Stimulated activated CD4-positive, alpha-beta T cell treated with anti-CD3 and anti-CD28 coated beads, Interleukin-1b, Interleukin-23, amount 100 ng/mL, for 4 hours (primary cell): Measurements from ENCODE around the gene F8.
A peak's percentile ranks its signal among the peaks of the same experiment; 100 is the strongest.
"Not testable (repeated sequence)": the region's sequence is repeated elsewhere in the genome, so short reads cannot be mapped to it uniquely, and the experiment has no call there.

Experiments used
- DNase-seq, 2 donors: peaks; one replicate each; pipeline ENCODE4 v3.0.0-alpha.2; 2020; ENCODE audit warnings: low read depth in 2 of 2

F8 gene

DNA sequence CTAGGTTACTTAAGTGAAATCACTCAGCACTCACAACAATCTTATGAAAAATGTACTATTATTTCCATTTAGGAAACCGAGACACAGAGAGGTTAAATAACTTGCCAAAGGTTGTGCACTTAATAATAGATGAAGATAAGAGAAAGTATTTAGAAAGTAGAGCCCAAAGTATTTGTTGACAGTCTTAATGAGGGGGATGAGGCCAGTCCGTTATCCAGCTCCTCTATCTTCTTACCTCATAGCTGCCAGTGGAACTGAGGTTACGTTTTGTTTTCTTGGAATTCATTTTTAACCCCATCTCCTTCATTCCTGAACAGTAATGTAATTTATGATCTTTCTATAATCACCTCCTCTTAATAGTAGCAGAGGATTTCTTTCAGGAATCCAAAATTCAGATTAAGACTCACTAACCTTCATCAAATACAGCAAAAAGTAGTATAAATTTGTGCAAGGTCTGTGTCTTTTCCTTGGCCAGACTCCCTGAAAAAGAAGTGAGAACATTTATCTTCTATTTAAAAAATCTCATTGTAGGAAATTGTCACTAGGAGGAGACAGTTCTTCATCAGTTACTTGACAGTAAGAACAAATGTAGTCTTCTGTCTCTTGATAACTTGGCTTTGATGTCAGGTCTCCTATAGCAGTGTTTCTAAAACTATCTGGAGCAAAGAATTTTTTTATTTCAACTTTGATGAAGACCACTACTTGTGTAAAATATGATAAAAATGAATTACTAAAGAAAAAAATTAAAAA, 35.5 kb downstream of the F8 start:
- no peak for DNase-seq

DNA sequence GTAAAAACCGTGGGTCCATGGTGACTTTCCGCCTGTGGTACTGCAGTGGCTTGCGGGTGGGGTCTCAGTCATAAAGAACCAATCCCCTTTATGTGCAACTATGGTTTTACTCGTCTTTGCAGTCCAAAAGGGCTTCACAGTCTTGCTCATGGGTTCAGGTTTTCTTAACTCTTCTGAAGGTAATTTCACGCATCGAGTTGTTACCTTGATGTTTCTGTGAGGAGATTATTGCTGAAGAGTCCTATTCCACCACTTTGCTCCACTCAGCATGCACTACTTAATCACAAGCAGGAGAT, 41.5 kb downstream of the F8 start:
- no peak for DNase-seq

DNA sequence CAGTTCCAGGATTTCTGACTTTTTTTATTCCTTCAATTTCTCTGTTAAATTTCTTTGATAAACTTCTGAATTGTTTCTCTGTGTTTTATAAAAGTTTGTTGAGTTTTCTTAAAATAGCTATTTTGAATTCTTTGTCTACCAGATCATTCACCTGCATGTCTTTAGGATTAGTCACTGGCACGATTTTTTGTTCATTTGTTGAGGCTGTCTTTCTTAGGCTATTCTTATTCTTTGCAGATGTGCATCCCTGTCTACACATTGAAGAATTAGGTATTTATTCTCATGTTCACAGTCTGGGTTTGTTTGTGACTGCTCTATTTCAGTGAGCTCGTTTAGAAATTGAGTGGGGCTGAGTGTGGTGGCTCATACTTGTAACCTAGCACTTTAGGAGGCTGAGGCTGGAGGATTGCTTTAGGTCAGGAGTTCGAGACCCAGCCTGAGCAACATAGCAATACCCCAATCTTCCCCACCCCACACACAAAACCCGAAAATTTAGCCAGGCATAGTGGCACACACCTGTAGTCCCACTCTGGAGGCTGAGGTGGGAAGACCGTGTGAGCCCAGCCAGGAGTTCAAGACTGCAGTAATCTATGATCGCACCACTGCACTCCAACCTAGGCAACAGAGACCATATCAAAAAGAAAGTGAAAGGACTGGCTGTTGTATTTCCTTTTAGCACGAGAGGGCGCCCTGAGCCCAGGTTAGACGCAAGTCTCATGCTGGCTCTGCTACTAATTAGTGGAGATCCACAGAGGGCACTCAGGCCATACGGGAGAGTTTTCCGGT, 42.0 kb downstream of the F8 start:
- peak; percentile 56 to 63 for DNase-seq

GRCh38 chrX:154979629-154980028, 42.9 kb downstream of the F8 start:
- no peak for DNase-seq

GRCh38 chrX:154968353-154968752, 54.2 kb downstream of the F8 start:
- DNase-seq = no peak

DNA sequence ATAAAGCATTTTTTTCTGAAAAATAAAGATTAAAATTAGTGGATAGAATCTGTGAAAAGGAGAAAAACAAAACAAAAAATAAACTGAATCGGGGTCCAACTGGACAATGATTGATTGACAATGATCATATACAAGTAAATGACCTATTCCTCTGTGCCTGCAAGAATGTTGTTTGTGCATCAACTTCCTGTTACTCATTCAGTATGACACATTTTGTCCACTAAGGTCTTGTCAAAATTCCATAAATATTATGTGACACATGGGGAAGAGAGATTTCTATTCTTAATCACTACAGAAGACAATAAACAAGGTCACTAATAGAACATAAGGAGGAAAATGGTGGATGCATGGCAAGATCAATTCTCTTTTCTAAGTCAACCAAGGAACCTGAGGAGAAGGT, 54.9 kb downstream of the F8 start:
- DNase-seq = no peak

- DNase-seq = no peak
Observed at GRCh38 chrX:154961947-154962346, 60.6 kb downstream of the F8 start.

GRCh38 chrX:154955799-154956198, 66.7 kb downstream of the F8 start:
- DNase-seq = not testable (repeated sequence)

- DNase-seq = not testable (repeated sequence)
Observed at GRCh38 chrX:154939265-154939664, 83.3 kb downstream of the F8 start.

GRCh38 chrX:154924771-154925170, 97.8 kb downstream of the F8 start:
- not testable (repeated sequence) for DNase-seq

DNA sequence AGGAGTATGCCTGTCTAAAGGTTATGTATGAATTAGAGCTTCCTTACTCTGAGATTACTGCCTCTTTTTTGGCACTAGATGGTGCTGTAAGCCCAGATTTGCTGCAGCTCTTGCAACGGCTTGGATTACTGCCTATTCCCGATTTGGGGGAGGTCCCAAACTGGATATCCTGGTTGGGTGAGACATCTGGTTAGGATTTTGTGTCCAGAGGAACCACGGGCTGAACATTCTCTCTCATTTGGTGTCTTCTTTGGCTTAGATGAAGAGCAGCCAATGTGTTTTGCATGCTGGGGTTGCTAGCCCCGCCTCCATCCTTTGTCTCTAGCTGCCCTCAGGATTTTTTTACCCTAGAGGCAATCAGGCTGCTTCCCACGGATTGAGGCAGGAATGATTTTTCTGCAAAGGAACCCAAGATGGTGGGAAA, 104.5 kb downstream of the F8 start:
- peak in 1 of 2 donors; percentile 0 for DNase-seq

DNA sequence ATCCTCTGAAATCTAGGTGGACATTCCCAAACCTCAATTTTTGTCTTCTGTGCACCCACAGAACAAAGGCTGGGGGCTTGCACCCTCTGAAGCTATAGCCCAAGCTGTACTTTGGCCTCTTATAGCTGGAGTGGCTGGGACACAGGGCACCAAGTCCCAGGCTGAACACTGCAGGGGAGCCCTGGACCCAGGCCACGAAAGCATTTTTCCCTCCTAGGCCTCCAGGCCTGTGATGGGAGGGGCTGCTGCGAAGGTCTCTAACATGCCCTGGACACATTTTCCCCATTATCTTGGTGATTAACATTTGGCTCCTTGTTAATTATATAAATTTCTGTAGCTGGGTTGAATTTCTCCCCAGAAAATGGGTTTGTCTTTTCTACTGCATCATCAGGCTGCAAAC, 108.5 kb downstream of the F8 start:
- DNase-seq = no peak

- DNase-seq = not testable (repeated sequence)
Observed at GRCh38 chrX:154910528-154910927, 112.0 kb downstream of the F8 start.

DNA sequence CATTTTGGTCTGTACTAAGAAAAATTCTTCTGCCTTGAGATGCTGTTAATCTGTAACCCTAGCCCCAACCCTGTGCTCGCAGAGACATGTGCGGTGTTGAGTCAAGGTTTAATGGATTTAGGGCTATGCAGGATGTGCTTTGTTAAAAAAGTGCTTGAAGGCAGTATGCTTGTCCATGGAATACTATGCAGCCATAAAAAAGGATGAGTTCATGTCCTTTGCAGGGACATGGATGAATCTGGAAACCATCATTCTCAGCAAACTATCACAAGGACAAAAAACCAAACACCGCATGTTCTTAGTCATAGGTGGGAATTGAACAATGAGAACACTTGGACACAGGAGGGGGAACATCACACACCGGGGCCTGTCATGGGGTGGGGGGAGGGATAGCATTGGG, 112.5 kb downstream of the F8 start:
- not testable (repeated sequence) for DNase-seq

GRCh38 chrX:154908821-154909220, 113.7 kb downstream of the F8 start:
- DNase-seq = no peak

- no peak for DNase-seq
Observed at GRCh38 chrX:154902408-154902807, 120.1 kb downstream of the F8 start.

DNA sequence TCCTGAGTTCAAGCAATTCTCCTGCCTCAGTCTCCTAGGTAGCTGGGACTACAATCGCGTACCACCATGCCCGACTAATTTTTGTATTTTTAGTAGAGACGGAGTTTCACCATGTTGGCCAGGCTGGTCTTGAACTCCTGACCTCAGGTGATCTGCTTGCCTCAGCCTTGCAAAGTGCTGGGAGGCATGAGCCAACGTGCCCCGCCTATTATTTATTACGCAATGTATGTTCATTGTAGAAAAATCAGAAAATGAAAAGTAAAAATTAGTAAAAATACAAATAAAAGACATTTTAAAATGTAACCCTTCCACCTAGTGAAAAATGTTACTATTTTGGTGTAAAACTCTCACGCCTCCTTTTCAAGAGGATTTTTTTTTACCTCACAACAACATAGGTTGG, 122.2 kb downstream of the F8 start:
- DNase-seq = no peak

DNA sequence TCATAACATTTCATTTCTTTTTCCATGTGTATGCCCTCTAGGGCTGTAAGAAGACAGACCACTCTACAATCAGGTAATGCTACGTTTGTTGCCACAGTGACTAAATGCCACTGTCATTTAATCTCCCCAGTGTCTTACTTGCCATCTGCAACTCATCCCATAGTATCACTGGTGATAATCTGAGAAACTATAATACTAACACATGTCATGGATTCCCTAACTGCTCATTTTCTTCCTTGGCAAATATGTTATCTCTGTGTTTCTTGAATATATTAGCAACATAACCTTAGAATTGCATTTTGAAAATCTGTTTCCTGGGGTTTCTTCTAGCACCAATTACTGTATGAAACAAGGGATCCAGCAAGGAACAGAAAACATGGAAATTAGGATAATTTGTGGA, 130.2 kb downstream of the F8 start:
- DNase-seq = no peak

DNA sequence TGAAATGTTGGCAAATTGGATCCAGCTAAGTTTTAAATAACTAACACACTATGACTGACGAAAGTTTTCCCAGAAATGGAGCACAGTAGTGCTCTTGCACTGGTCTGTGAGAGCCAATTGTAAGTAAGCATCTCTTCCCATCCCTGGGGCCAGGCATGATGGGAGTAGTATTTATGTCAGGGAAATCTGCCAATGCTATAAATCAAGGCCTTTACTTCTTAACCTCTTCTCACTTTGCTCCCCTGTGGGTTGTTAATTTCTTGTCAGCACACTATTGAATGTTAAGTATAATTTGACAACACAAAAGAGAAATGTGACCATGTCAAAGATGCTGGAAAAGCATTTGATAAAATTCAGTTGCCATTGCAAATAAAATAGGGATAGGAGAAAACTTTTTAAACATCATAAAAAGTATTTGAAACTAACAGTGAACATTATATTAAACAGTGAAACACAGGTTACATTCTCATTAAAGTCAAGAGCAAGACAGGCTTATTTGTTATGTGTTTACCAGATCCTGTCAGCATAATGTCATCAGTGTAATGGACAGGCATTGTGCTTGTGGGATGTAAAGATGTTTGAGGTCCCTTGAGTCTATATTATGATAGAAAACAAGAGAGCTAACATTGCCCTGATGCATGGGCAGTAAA, 131.4 kb downstream of the F8 start:
- DNase-seq = no peak

GRCh38 chrX:154886789-154887221, 135.7 kb downstream of the F8 start:
- not testable (repeated sequence) for DNase-seq

- peak in 1 of 2 donors; percentile 40 for DNase-seq
Observed at GRCh38 chrX:154886069-154886788, 136.3 kb downstream of the F8 start, which contains the start of gene F8A1. TSS of gene F8A1 (plus strand) at chrX:154886355. CDS start at chrX:154886375, 20 bp downstream.

DNA sequence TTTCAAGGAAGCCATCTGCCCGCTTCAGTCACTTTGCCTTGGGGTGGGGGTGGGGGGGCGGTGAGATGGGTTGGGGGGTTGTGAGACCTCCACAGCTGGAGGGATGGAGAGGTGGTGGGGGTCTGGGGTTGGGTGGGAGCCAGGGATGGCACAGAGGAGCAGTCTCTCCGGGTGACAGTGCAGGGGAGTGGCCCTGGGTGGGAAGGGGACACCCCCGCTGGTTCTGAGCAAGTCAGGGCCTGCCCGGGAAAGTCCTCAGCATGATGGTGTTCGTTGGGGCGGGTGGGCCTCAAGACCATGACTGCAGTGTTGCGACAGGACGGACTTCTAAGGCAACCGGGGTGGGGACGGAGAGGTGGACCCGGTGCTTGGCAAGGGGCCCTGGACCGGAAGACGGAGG, 137.0 kb downstream of the F8 start:
- not testable (repeated sequence) for DNase-seq
